Stimulated activated CD4-positive, alpha-beta T cell treated with anti-CD3 and anti-CD28 coated beads, Interleukin-15, amount 100 ng/mL, for 24 hours (primary cell): ENCODE data around the gene SCT.
A peak's percentile ranks its signal among the peaks of the same experiment; 100 is the strongest.

Source experiments
- DNase-seq: peaks from one replicate; pipeline ENCODE4 v3.0.0-alpha.2; 2020

The SCT gene

DNA sequence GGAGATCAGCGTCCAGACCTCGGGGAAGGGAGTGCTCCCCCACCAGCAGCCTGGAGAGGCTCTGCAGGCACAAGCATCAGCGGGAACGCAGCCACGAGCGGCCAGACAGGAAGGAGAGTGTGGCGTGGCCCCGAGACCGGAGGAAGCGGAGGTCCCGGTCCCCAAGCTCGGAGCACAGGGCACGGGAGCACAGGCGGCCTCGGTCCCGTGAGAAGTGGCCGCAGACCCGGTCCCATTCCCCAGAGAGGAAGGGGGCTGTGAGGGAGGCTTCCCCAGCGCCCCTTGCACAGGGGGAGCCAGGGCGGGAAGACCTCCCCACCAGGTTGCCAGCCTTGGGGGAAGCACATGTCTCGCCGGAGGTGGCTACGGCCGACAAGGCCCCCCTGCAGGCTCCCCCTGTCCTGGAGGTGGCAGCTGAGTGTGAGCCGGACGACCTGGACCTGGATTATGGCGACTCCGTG lies 18.2 kb downstream of the SCT start:
- DNase-seq = no peak

- DNase-seq = no peak
These were observed 18.9 kb downstream of the SCT start for GRCh38 chr11:607971-608659.

DNA sequence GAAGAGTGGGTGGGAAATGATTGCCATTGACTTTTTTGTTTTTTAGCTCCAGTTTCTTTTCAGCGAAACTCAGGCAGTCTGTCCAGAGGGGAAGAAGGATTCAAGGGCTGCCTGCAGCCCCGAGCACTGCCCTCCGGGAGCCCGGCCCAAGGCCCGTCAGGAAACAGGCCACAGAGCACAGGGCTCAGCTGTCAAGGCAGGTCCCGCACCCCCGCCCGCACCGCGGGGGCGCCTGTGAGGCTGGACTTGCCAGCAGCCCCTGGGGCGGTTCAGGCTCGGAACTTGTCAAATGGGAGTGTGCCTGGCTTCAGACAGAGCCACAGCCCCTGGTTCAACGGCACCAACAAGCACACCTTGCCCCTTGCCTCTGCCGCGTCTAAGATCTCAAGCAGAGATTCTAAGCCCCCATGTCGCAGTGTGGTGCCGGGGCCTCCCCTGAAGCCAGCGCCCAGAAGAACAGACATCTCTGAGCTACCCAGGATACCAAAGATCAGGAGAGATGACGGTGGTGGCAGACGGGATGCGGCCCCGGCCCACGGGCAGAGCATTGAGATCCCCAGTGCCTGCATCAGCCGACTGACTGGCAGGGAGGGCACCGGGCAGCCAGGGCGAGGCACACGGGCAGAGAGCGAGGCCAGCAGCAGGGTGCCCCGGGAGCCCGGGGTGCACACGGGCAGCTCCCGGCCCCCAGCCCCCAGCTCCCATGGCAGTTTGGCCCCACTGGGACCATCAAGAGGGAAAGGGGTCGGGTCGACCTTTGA lies 19.8 kb downstream of the SCT start:
- DNase-seq = no peak

DNA sequence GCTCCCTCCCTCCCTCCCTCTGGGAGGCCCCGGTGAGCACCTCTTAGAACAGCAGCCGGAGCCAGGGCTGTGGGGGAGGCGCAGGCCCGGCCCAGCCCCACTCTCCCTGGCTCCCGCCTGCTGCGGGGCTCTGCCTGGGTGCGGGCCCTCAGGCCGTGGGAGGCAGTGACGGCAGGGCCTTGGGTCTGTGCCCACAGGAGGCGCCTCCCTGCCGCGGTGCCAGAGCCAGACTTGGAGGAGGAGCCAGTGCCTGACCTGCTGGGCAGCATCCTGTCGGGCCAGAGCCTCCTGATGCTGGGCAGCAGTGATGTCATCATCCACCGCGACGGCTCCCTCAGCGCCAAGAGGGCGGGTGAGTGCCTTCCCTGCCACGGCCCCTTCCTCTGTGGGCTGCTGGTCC lies 20.7 kb downstream of the SCT start:
- no peak for DNase-seq

DNA sequence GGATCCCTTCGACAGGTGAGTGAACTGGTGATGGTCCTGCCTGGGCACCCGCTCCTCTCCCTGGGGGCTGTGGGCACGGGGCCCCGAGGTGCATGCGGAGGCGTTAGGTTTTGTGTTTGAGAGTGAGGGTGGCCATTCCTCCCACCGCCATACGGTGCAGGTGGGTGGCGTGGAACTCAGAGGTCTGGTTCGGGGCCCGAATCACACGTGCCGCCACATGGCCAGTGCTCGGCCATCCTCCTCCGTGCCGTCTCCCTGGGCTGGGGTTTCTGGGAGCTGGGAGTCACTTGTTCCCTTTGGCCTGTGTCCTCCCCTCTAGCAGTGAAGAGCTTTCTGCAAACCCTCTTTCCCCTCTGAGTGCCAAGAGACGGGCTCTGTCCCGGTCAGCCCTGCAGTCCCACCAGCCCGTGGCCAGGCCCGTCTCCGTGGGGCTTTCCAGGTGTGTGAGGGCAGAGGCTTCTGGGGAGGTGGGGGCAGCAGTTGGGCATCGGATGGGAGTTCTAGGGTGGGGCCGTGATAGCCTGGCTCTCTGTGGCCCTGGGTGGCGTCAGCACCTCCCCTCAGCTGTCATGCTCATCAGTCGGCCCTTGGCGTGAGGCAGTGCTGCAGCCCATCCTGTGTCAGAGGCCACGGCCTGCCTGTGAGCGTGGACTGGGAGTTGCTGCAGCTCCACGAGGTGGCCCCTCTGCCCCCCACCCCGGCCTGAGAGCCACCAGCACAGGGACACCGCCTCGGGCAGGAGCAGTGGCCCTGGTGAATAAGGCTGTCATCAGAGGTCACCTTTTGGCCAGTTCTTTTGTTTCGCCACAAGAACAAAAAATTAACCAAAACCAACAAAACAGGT lies 21.5 kb downstream of the SCT start:
- no peak for DNase-seq

DNA sequence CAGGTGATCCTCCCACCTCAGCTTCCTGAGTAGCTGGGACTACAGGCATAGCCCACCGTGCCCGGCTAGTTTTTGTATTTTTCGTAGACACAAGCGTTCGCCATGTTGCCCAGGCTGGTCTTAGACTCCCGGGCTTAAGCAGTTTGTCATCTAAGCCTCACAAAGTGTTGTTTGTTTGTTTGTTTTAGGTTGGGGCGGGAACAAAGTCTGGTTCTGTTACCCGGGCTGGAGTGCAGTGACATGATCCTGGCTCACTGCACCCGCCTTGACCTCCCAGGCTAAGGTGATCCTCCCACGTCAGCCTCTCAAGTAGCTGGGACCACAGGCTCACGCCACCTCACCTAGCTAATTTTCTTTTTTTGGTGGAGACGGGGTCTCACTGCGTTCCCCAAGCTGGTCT lies 23.8 kb downstream of the SCT start:
- DNase-seq = no peak

DNA sequence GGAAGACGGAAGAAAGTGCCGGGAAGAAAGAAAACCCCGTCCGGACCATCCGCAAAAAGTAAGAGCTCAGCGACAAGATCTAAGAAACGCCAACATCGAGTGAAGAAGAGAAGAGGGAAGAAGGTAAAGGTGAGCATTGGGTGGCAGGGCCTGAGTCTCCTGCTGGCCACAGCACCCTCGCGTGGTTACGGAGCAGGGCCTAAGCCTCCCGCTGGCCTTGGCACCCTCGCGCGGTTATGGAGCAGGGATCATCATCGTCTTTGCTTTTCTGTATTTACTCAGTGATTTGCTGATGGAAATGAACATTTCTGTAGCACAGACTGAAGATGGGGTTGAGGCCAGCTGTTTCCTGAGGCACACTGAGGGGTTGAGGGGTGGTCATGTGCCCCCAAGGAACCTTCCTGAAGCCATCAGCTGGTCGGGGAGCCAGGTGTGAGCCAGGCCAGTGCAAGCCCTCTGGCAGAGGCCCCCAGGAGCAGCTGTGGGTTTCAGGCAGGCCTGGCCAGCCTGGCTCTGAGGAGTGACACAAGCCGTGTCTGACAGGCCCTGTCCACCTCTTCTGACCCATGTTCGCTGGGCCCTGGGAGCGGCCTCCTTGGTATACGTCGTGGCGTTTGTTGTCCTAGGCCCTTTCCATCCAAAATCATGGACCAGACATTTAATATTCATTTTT lies 25.3 kb downstream of the SCT start:
- DNase-seq = no peak

DNA sequence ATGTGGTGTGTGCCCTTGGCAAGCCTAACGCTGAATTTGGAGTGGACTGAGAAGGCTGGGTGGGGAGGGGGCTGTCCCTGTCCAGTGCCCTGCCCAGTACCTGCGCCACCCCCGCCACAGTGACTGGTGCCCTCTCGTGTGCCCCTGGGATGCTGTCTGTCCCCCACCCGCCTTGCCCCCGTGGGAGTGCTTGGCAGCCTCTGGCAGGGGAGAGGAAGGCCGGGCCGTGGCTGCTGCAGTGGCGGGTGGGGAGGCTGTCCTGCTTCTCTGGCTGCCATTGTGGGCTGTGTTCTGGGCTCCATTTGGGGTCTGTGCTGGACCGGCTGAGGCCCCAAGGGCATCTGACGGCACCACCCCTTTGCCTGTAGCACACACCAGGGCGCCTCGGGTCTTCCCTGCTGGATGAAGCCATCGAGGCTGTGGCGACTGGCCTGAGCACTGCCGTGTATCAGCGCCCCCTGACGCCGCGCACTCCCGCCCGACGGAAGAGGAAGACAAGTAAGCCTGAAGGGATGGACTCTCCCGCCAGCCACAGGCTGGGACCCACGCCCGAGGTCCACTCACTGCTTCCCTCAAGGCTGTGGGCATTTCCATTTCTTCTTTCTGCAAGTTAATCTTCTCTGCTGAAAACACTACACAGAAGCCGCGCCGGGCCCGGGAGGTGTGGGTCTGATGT lies 28.8 kb downstream of the SCT start:
- DNase-seq = no peak

GRCh38 chr11:597166-597725 lies 29.7 kb downstream of the SCT start:
- no peak for DNase-seq

DNA sequence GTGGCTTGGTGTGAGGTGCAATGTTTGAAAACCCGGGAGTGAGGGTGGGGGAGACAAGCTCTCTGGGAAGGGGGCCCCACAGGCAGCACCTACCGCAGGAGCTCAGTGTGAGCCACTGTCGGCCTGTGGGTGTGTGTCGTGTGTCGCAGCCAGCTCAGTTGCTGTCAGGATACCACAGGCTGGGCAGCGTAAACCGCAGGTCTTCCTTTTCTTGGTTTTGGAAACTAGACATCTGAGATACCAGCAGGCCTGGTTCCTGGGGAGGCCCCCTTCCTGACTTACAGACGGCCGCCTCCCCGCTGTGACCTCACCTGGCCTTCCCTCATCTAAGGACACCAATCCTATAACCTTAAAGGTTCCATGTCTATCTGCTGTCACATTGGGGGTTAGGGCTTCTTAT lies 30.6 kb downstream of the SCT start:
- no peak for DNase-seq

DNA sequence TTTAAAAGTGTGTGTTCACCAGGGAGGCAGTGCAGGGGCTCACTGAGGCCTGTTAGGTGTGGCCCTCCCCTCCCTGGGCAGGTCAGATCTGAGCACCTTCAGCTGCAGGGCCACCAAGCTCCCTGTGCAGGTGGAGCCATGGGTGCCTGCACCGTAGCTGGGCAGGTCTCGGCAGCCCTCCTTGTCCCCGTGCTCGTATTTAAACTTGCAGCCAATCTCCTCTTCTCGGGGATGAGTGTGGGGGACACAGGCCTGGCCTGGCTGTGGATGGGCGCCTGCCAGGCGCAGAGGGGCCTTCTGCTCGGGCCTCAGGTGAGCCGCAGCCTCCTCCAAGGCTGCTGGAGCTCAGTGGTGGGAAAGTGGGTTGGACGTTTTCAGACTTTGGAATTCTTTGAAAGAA lies 31.6 kb downstream of the SCT start:
- DNase-seq = no peak

DNA sequence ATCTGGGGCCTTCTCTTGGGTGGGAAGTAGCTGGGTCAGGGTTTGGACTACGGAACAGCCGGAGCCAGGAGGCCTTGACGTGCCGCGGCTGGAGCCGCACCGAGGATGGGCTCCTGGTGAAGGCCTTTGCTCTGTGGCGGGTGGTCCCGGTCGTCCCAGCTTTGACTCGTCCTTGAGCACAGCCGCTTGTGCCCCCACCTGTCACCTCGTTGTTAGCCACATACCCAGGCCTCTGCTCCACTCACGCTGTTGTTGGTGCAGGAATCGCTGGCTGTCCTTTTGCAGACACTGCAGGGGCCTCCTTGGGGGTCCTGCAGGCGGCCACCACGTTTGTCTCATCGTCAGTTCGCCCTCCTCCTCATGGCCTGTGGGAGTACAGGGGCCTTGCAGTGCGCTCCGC lies 33.6 kb downstream of the SCT start:
- no peak for DNase-seq

DNA sequence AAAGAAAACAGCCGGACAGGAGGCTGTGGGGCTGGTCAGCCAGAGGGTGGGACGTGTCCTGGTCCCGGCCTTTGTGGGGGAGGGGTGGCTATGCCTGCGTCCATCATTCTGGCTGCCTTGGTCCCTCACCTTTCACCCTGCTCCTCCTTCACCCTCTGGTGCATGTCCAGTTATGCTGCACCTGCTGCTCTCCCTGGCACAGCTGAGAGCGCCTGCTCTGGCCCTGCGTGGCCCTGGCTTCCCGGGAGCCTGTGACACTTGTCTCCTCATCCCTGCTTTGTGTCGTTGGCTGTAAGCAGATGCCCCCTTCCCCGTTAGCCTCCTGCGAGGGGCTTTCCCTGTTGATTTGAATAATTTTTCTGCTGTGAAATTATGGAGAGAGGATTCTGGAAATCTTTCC lies 34.1 kb downstream of the SCT start:
- no peak for DNase-seq

- DNase-seq = no peak
These were observed 34.5 kb downstream of the SCT start for GRCh38 chr11:592501-592900.

- no peak for DNase-seq
These were observed 36.0 kb downstream of the SCT start for GRCh38 chr11:590997-591396.

GRCh38 chr11:589798-590197 lies 37.2 kb downstream of the SCT start:
- no peak for DNase-seq

DNA sequence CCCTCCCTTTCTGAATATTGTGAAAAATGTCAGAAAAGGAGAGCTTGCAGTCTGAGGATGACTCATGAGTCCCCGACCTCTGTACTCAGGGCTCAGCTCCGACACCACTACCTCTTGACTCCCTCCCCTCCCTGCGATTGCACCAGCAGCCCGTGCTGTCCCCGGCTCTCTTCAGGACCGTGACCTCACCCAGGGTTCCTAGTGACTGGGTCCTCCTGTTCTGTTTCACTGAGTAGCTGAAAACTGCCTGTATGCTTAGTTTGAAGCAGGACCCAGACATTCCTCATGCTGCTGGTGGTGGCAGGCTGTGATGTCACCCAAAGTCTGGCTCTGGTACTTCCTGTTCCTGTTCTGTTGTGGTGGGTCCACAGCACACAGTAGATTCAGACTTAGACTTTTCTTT lies 39.0 kb downstream of the SCT start:
- peak; percentile 76 for DNase-seq

DNA sequence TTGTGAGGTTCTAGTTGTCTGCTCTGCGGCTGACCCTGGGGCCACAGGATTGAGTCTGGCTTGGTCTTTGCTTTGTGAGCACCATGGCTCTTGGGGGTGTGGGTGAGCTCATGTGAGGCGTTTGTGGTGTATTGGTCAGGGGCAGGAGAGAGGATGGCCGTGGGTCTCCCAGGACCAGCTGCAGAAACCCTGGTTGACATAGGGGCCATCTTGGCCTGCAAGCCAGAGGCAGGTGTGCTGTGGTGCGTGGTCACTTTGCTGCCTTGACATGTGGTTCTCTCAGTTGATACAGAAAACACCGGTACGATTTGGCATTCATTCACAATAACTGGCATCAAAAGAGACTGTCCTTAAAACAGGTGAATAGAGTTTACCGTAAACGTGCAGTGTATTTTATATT lies 39.4 kb downstream of the SCT start:
- DNase-seq = no peak

DNA sequence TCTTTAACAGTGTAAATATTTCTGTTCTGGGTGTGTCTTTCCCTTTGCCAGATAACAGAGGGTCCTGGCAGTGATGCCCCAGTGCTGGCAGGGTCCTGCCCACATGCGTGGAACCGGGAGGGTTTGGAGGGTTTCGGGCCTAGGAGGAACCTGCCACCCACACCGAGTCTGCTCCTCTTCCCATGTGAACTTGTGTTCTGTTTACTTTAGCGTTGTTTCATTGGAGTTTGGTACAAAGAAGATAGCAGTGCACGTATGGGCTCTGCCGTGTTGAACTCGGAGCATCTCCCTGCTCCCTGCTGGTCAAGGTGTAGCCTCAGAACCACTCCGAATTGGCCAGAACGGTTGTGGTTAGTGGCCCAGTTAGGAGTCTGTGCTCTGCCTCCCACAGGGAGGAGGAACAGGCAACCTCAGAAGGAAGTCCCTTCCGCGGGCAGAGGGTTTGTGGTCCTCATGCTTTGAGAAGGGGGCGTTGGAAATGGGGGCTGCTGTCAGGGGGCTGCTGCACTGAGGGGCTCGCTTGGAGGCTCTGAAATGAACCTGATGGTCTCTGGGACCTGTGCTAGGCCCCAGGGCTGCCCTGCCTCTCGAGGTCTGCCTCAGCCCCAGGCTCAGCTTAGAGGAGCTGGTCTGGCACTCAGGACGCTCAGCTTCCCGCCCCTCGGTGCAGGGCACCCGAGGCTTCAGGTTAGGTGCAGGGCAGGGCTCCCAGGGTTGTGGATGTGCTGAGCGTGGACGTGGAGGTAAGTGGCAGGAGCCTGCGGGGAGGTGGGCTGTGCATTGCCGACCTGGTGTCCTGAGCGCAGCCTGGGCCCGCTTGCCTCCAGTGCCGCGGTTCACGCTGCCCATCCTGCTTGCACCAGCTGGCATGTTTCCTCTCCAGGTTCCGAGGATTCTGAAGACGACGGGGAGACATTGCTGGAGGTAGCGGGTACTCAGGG lies 40.3 kb downstream of the SCT start:
- no peak for DNase-seq

DNA sequence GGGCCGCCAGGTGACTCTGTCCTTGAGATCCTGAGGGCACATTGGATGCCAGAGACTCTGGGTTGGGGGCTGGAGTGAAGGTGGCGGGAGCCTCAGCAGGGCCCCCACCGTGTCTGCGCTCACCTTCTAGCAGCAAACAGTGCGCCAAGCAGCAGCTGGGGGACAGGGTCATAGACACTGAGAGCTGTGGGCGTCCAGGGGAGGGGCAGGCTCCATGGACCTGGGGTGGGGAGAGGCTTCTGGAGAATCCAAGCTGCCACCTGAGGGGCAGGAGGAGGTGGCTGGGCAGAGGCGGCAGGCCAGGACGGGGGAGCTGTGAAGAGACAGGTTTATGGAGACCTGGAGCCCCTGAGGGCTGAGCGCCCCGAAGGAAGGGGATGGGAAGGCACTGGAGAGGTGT lies 42.7 kb downstream of the SCT start:
- DNase-seq = no peak

DNA sequence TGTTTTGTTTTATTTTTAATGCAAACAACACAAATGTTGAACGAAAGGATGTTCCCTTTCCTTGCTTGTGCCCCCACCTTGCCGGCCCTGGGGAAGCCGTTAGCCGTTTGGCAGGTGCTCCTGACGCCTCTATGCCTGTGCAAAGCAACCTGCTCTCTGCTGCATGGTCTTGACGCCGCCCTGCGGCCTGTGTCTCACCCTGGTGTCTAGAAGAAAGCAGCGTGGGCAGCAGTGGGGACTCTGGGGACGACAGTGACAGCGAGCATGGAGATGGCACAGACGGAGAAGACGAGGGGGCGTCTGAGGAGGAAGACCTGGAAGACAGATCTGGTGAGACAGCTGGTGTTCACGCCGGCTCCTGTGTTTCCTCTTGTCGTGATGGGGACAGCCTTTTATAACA lies 45.2 kb downstream of the SCT start:
- DNase-seq = no peak
